Tibial nerve (tissue), 4 donors: Measurements from ENCODE around the gene TNKS2. TPM values are rescaled to one million over a fixed set of nuclear protein-coding genes. Genes with fewer than 3 reads are reported as not detected.

ENCODE experiments used
- DNase-seq, 2 donors: peaks; one replicate each; pipeline ENCODE4 v3.0.0-alpha.2; 2019; ENCODE audit warnings: low spot score in 2 of 2
- H3K27ac ChIP-seq, 4 donors: fragments of 200-600 bp; sonication (generic) in 3 of 4; one replicate each; pipeline ENCODE4 v1.5.1; 2017 to 2019; ENCODE audit warnings: mild to moderate bottlenecking in 1 of 4
- H3K27me3 ChIP-seq, 2 donors: fragments of 200-600 bp; sonication (generic) in 1 of 2; one replicate each; pipeline versions ENCODE4 v1.5.1 to v1.6.0; 2017 to 2019
- H3K36me3 ChIP-seq, 3 donors: fragments of 200-600 bp; sonication (generic); one replicate each; pipeline ENCODE4 v1.5.1; 2018 to 2019
- H3K4me1 ChIP-seq, 4 donors: fragments of 200-600 bp; sonication (generic) in 3 of 4; one replicate each; pipeline ENCODE4 v1.5.1; 2017 to 2019
- H3K4me3 ChIP-seq, 4 donors: fragments of 200-600 bp; sonication (generic) in 3 of 4; one replicate each; pipeline ENCODE4 v1.5.1; 2017 to 2019; ENCODE audit warnings: mild to moderate bottlenecking in 1 of 4, moderate library complexity in 1 of 4
- H3K9me3 ChIP-seq, 4 donors: fragments of 200-600 bp; sonication (generic) in 3 of 4; one replicate each; pipeline ENCODE4 v1.5.1; 2017 to 2019
- CTCF ChIP-seq, 5 experiments: fragments of 200-600 bp in 3 of 5; fragments of 450-650 bp in 2 of 5; sonication (generic) in 3 of 5; IDR thresholded peaks; one replicate each; pipeline ENCODE4 v1.5.1; 2016 to 2019; ENCODE audit warnings: antibody characterized with exemption in 5 of 5, mild to moderate bottlenecking in 3 of 5, moderate library complexity in 2 of 5
- EP300 ChIP-seq, 2 donors: sonication (generic); formaldehyde crosslinking; IDR thresholded peaks; one replicate each; pipeline ENCODE4 v1.6.1; 2017; ENCODE audit warnings: antibody characterized with exemption in 2 of 2, mild to moderate bottlenecking in 1 of 2
- POLR2A ChIP-seq, 2 donors: fragments of 450-650 bp; IDR thresholded peaks; one replicate each; pipeline ENCODE4 v1.6.1; 2017; ENCODE audit warnings: antibody characterized with exemption in 2 of 2, mild to moderate bottlenecking in 2 of 2, moderate library complexity in 2 of 2
- WGBS, 2 donors: methylation state at CpG; one replicate each; pipeline ENCODE4 v1.1.5; 2018; 5-methylcytosine and 5-hydroxymethylcytosine counted together
- total RNA-seq, 4 donors: library from RNA; depleted of rRNA; stranded (reverse); fragments of >200 nt; gene quantifications; one replicate each; pipeline ENCODE4 v1.1.0, GENCODE V29; 2016

TNKS2 gene
- total RNA-seq, 4 donors from 2014 or later = 47.7 to 60.7 (median 54.0) TPM

- WGBS, 2 donors = 72 to 83% methylated on average over 1 of the region's 1 CpG
- Histone ChIP-seq H3K36me3 (no peaks in the 10 kb centered on the region), H3K4me3 (no peak overlapping the region), H3K27ac (no peak overlapping the region), H3K4me1 (no peaks in the 10 kb centered on the region), H3K27me3 (no peaks in the 10 kb centered on the region), H3K9me3 (no peaks in the 10 kb centered on the region)
- no peak for DNase-seq
- TF ChIP-seq CTCF (IDR thresholded peaks at IDR 0.05) = no peak
- TF ChIP-seq POLR2A (IDR thresholded peaks at IDR 0.05) = no peak
- TF ChIP-seq EP300 (IDR thresholded peaks at IDR 0.05) = no peak
These were observed 36.5 kb upstream of the TNKS2 start for GRCh38 chr10:91761721-91762120.

GRCh38 chr10:91762878-91763277, 35.3 kb upstream of the TNKS2 start:
- no peak for TF ChIP-seq CTCF (IDR thresholded peaks at IDR 0.05)
- no peak for TF ChIP-seq EP300 (IDR thresholded peaks at IDR 0.05)
- no peak for TF ChIP-seq POLR2A (IDR thresholded peaks at IDR 0.05)
- H3K27ac ChIP-seq = no peak overlapping the region
- no peaks in the 10 kb centered on the region for H3K36me3 ChIP-seq
- no peaks in the 10 kb centered on the region for H3K27me3 ChIP-seq
- no peak overlapping the region for H3K4me3 ChIP-seq
- DNase-seq = no peak
- no peaks in the 10 kb centered on the region for H3K9me3 ChIP-seq
- H3K4me1 ChIP-seq = no peaks in the 10 kb centered on the region
- 89 to 93% methylated on average over 1 of the region's 1 CpG for WGBS, 2 donors

- Histone ChIP-seq H3K27ac (no peak overlapping the region), H3K36me3 (no peaks in the 10 kb centered on the region), H3K4me3 (no peak overlapping the region), H3K4me1 (no peaks in the 10 kb centered on the region), H3K27me3 (no peaks in the 10 kb centered on the region), H3K9me3 (no peaks in the 10 kb centered on the region)
- TF ChIP-seq CTCF (IDR thresholded peaks at IDR 0.05) = no peak
- no peak for TF ChIP-seq EP300 (IDR thresholded peaks at IDR 0.05)
- TF ChIP-seq POLR2A (IDR thresholded peaks at IDR 0.05) = no peak
- 86 to 91% methylated on average over 7 of the region's 7 CpGs for WGBS, 2 donors
- no peak for DNase-seq
These were observed 31.6 kb upstream of the TNKS2 start for GRCh38 chr10:91766676-91767075.

- H3K36me3 ChIP-seq = no peaks in the 10 kb centered on the region
- H3K4me3 ChIP-seq = no peak overlapping the region
- 86 to 89% methylated on average over 3 of the region's 3 CpGs for WGBS, 2 donors
- no peak overlapping the region for H3K27ac ChIP-seq
- no peak for DNase-seq
- H3K4me1 ChIP-seq = no peaks in the 10 kb centered on the region
- no peaks in the 10 kb centered on the region for H3K9me3 ChIP-seq
- H3K27me3 ChIP-seq = no peaks in the 10 kb centered on the region
- TF ChIP-seq EP300 (IDR thresholded peaks at IDR 0.05) = no peak
- no peak for TF ChIP-seq CTCF (IDR thresholded peaks at IDR 0.05)
- TF ChIP-seq POLR2A (IDR thresholded peaks at IDR 0.05) = no peak
These were observed 30.1 kb upstream of the TNKS2 start for GRCh38 chr10:91768123-91768522.

- WGBS, 2 donors = 58 to 70% methylated on average over 1 of the region's 1 CpG
- Histone ChIP-seq H3K9me3 (no peaks in the 10 kb centered on the region), H3K4me1 (no peaks in the 10 kb centered on the region), H3K27ac (no peak overlapping the region), H3K4me3 (no peak overlapping the region), H3K36me3 (no peaks in the 10 kb centered on the region), H3K27me3 (peaks cover 0 to 5% of the 10 kb centered on the region in 2 donors)
- TF ChIP-seq EP300 (IDR thresholded peaks at IDR 0.05) (no peak), POLR2A (IDR thresholded peaks at IDR 0.05) (no peak), CTCF (IDR thresholded peaks at IDR 0.05) (no peak)
- DNase-seq = no peak
These were observed 26.3 kb upstream of the TNKS2 start for GRCh38 chr10:91771907-91772306.
